ENCODE results near the gene OGFR.

OGFR gene

DNA sequence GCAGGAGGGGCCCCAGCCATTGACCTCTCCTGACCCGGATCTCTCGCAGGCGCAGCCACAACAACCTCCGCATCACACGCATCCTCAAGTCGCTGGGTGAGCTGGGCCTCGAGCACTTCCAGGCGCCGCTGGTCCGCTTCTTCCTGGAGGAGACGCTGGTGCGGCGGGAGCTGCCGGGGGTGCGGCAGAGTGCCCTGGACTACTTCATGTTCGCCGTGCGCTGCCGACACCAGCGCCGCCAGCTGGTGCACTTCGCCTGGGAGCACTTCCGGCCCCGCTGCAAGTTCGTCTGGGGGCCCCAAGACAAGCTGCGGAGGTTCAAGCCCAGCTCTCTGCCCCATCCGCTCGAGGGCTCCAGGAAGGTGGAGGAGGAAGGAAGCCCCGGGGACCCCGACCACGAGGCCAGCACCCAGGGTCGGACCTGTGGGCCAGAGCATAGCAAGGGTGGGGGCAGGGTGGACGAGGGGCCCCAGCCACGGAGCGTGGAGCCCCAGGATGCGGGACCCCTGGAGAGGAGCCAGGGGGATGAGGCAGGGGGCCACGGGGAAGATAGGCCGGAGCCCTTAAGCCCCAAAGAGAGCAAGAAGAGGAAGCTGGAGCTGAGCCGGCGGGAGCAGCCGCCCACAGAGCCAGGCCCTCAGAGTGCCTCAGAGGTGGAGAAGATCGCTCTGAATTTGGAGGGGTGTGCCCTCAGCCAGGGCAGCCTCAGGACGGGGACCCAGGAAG is 7.7 kb downstream of the OGFR start:
- no peak overlapping the region for H3K4me3 Mint-ChIP-seq

DNA sequence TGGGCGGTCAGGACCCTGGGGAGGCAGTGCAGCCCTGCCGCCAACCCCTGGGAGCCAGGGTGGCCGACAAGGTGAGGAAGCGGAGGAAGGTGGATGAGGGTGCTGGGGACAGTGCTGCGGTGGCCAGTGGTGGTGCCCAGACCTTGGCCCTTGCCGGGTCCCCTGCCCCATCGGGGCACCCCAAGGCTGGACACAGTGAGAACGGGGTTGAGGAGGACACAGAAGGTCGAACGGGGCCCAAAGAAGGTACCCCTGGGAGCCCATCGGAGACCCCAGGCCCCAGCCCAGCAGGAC is 8.2 kb downstream of the OGFR start:
- no peak for DNase-seq
- H3K27me3 Mint-ChIP-seq (ENCODE audit: low read depth, poor library complexity) = peaks cover 24% of the 10 kb centered on the region
- TF ChIP-seq, protein P1, sequence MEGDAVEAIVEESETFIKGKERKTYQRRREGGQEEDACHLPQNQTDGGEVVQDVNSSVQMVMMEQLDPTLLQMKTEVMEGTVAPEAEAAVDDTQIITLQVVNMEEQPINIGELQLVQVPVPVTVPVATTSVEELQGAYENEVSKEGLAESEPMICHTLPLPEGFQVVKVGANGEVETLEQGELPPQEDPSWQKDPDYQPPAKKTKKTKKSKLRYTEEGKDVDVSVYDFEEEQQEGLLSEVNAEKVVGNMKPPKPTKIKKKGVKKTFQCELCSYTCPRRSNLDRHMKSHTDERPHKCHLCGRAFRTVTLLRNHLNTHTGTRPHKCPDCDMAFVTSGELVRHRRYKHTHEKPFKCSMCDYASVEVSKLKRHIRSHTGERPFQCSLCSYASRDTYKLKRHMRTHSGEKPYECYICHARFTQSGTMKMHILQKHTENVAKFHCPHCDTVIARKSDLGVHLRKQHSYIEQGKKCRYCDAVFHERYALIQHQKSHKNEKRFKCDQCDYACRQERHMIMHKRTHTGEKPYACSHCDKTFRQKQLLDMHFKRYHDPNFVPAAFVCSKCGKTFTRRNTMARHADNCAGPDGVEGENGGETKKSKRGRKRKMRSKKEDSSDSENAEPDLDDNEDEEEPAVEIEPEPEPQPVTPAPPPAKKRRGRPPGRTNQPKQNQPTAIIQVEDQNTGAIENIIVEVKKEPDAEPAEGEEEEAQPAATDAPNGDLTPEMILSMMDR (IDR thresholded peaks at IDR 0.05) = no peak
- H3K27ac Mint-ChIP-seq = no peak overlapping the region
- no peaks in the 10 kb centered on the region for H3K36me3 Mint-ChIP-seq (ENCODE audit: low read depth)
- peaks cover 13% of the 10 kb centered on the region for H3K4me1 Mint-ChIP-seq
- no peaks in the 10 kb centered on the region for H3K9me3 Mint-ChIP-seq
- H3K4me3 Mint-ChIP-seq = no peak overlapping the region

More for the DNA sequence above, 7.7 kb downstream of the OGFR start:
- H3K4me1 Mint-ChIP-seq = peaks cover 13% of the 10 kb centered on the region
- peaks cover 21% of the 10 kb centered on the region for H3K27me3 Mint-ChIP-seq (ENCODE audit: low read depth, poor library complexity)
- TF ChIP-seq, protein P1 (IDR thresholded peaks at IDR 0.05) = no peak
- DNase-seq = no peak
- H3K9me3 Mint-ChIP-seq = no peaks in the 10 kb centered on the region
- H3K27ac Mint-ChIP-seq = no peak overlapping the region
- no peaks in the 10 kb centered on the region for H3K36me3 Mint-ChIP-seq (ENCODE audit: low read depth)

DNA sequence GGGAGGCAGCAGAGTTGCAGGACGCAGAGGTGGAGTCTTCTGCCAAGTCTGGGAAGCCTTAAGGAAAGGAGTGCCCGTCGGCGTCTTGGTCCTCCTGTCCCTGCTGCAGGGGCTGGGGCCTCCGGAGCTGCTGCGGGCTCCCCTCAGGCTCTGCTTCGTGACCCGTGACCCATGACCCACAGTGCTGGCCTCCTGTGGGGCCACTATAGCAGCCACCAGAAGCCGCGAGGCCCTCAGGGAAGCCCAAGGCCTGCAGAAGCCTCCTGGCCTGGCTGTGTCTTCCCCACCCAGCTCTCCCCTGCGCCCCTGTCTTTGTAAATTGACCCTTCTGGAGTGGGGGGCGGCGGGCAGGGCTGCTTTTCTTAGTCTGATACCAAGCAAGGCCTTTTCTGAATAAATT is 9.0 kb downstream of the OGFR start:
- TF ChIP-seq, protein P1 (IDR thresholded peaks at IDR 0.05) = no peak
- H3K36me3 Mint-ChIP-seq (ENCODE audit: low read depth) = no peaks in the 10 kb centered on the region
- peaks cover 31% of the 10 kb centered on the region for H3K27me3 Mint-ChIP-seq (ENCODE audit: low read depth, poor library complexity)
- H3K4me3 Mint-ChIP-seq = no peak overlapping the region
- peaks cover 13% of the 10 kb centered on the region for H3K4me1 Mint-ChIP-seq
- H3K9me3 Mint-ChIP-seq = no peaks in the 10 kb centered on the region
- H3K27ac Mint-ChIP-seq = no peak overlapping the region
- DNase-seq = peak; percentile 38

DNA sequence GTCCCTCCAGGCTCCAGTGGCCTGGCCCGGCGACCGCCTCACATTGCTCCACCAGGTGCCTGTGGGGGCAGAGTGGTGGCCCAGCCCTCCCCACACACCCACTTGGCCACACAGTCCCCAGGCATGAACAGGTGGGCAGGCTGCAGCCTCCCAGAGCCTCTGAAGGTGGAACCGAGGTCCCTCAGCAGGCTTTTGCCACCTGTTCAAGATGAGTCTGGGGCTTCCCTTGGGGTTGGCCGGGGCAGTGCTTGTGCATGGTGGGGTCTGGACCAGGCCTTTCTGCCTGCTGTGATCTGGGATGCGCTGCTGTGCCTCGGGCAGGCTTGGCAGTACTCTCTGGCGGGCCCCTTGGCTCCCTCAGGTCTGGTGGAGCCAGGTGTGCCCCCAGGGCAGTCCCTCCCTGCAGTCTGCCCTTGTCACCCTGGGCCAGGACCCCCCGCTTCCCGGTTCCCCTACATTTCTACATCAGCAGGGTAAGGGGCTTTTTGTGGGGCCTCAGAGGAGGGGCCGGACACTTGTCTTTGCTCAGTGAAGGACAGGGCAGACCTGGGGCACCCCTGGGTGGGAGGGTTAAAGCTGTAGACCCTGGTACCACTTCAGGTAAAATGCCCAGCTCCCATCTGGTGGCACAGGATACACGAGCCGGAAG is 9.5 kb downstream of the OGFR start:
- no peak for DNase-seq
- H3K4me1 Mint-ChIP-seq = peaks cover 13% of the 10 kb centered on the region
- H3K9me3 Mint-ChIP-seq = no peaks in the 10 kb centered on the region
- TF ChIP-seq, protein P1 (IDR thresholded peaks at IDR 0.05) = no peak
- no peaks in the 10 kb centered on the region for H3K36me3 Mint-ChIP-seq (ENCODE audit: low read depth)
- no peak overlapping the region for H3K27ac Mint-ChIP-seq
- no peak overlapping the region for H3K4me3 Mint-ChIP-seq
- H3K27me3 Mint-ChIP-seq (ENCODE audit: low read depth, poor library complexity) = peaks cover 32% of the 10 kb centered on the region

DNA sequence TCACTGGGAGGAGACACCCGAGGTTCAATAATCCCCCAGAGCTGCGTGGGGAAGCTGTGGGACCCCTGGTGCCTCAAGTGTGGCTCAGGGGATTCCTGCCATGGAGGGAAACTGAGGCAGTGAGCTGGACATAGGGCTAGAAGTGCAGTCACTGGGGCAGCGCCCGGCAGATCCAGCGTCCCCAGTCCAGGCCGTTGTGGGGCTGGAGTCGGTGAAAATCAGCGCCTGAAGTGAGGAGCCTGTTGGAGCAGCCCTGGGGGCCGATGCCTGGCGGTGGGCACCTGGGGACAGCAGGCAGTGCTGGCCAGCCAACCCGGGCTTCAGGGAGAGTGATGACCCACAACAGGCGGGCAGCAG is 10.1 kb downstream of the OGFR start:
- H3K4me3 Mint-ChIP-seq = no peak overlapping the region
- TF ChIP-seq, protein P1 (IDR thresholded peaks at IDR 0.05) = no peak
- no peak for DNase-seq
- peaks cover 32% of the 10 kb centered on the region for H3K27me3 Mint-ChIP-seq (ENCODE audit: low read depth, poor library complexity)
- H3K27ac Mint-ChIP-seq = no peak overlapping the region
- H3K4me1 Mint-ChIP-seq = peaks cover 13% of the 10 kb centered on the region
- no peaks in the 10 kb centered on the region for H3K9me3 Mint-ChIP-seq
- no peaks in the 10 kb centered on the region for H3K36me3 Mint-ChIP-seq (ENCODE audit: low read depth)
